ENCODE results near the gene GMIP.

GMIP gene

GRCh38 chr19:19659646-19660245 is 16.3 kb upstream of the GMIP start:
- in situ Hi-C loops (cut with MboI; ENCODE audit: low sequenced_read_pairs): no loop called here

GRCh38 chr19:19657397-19657783 is 13.9 kb upstream of the GMIP start:
- in situ Hi-C loops (cut with MboI; ENCODE audit: low sequenced_read_pairs): no loop called here

- in situ Hi-C loops (cut with MboI; ENCODE audit: low sequenced_read_pairs): no loop called here
Observed at GRCh38 chr19:19656451-19657396, 13.3 kb upstream of the GMIP start.

GRCh38 chr19:19655641-19656343 is 12.3 kb upstream of the GMIP start:
- in situ Hi-C loops (cut with MboI; ENCODE audit: low sequenced_read_pairs): no loop called here

GRCh38 chr19:19655051-19655594 is 11.7 kb upstream of the GMIP start:
- in situ Hi-C loops (cut with MboI; ENCODE audit: low sequenced_read_pairs): no loop called here

- in situ Hi-C loops (cut with MboI; ENCODE audit: low sequenced_read_pairs): no loop called here
Observed at GRCh38 chr19:19654441-19654840, 11.0 kb upstream of the GMIP start.

GRCh38 chr19:19653597-19654147 is 10.2 kb upstream of the GMIP start:
- in situ Hi-C loops (cut with MboI; ENCODE audit: low sequenced_read_pairs): no loop called here

- in situ Hi-C loops (cut with MboI; ENCODE audit: low sequenced_read_pairs): no loop called here
Observed at GRCh38 chr19:19652482-19653295, 9.2 kb upstream of the GMIP start.

- in situ Hi-C loops (cut with MboI; ENCODE audit: low sequenced_read_pairs): no loop called here
Observed at GRCh38 chr19:19651076-19651475, 7.6 kb upstream of the GMIP start.

GRCh38 chr19:19650331-19650730 is 6.9 kb upstream of the GMIP start:
- in situ Hi-C loops (cut with MboI; ENCODE audit: low sequenced_read_pairs): no loop called here

- in situ Hi-C loops (cut with MboI; ENCODE audit: low sequenced_read_pairs): loop anchor here (10.0 to 25.0 kb wide), 2 partner anchors 105 to 262 kb away; no protein-coding TSS in a partner anchor
Observed at GRCh38 chr19:19649580-19649995, 6.1 kb upstream of the GMIP start.

GRCh38 chr19:19649155-19649554 is 5.7 kb upstream of the GMIP start:
- in situ Hi-C loops (cut with MboI; ENCODE audit: low sequenced_read_pairs): loop anchor here (10.0 to 25.0 kb wide), 2 partner anchors 104 to 262 kb away; no protein-coding TSS in a partner anchor

GRCh38 chr19:19647037-19647835 is 3.8 kb upstream of the GMIP start:
- in situ Hi-C loops (cut with MboI; ENCODE audit: low sequenced_read_pairs): loop anchor here (10.0 to 25.0 kb wide), 2 partner anchors 102 to 260 kb away; no protein-coding TSS in a partner anchor

GRCh38 chr19:19645233-19645870 is 1.9 kb upstream of the GMIP start:
- in situ Hi-C loops (cut with MboI; ENCODE audit: low sequenced_read_pairs): loop anchor here (10.0 to 25.0 kb wide), 2 partner anchors 101 to 258 kb away; no protein-coding TSS in a partner anchor

- in situ Hi-C loops (cut with MboI; ENCODE audit: low sequenced_read_pairs): loop anchor here (10.0 to 25.0 kb wide), 2 partner anchors 99 to 257 kb away; no protein-coding TSS in a partner anchor
Observed at GRCh38 chr19:19644054-19644388, 564 bp upstream of the GMIP start.

- in situ Hi-C loops (cut with MboI; ENCODE audit: low sequenced_read_pairs): loop anchor here (10.0 to 25.0 kb wide), 2 partner anchors 98 to 255 kb away; no protein-coding TSS in a partner anchor
Observed at GRCh38 chr19:19642506-19643157, 825 bp downstream of the GMIP start.

- in situ Hi-C loops (cut with MboI; ENCODE audit: low sequenced_read_pairs): loop anchor here (25.0 kb wide), 1 partner anchor 250 kb away; no protein-coding TSS in a partner anchor
Observed at GRCh38 chr19:19637523-19638251, 5.8 kb downstream of the GMIP start.
